GM19099 (cell line): ENCODE measurements around the gene FAR1.

Experiments used
- POLR2A ChIP-seq: IDR thresholded peaks from 3 replicates; pipeline ENCODE4 v1.6.1; 2011; ENCODE audit warnings: low read depth; ENCODE audit not compliant: insufficient read length; ENCODE audit errors: extremely low read depth

Gene FAR1

DNA sequence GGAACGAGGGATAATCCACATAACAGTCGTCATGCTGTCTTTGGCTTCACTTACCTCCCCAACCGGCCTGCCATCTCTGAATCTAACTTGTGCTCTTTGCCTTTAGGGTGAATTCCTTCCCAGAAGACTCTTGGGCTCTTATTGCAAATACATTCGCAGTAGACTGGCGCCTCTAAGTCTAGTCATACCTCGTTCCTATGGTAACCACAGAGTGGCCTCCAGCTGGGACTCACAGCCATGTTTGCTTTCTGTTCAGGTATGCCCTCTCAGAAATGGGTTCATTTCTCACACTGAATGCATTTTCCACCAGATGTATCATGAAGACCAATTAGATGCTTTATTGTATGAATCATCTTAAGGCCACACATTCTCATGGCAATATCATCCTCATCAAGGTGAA, 112.7 kb downstream of the FAR1 start:
- TF ChIP-seq POLR2A, result no peak
